ENCODE measurements around the gene SOX15.

DNA sequence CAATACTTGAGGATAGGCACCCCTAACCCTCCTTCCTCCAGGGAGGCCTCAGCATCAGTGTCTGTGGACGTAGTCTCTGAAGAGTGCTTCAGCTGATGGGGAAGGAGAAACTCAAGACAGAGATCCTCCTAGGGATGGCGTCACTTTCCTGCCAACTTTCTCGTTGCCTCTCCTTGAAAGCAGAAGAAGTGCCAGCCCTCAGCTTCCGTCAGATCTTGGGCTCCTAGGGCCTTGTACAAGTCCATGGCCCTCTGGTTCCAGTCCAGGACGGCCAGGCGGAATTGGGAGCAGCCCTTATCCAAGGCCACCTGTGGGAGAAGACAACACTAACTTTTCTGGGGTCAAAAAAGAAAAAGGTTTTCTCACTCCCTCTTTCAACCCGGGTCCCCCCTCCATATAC is 36.4 kb upstream of the SOX15 start:
- TF ChIP-seq, protein P1, sequence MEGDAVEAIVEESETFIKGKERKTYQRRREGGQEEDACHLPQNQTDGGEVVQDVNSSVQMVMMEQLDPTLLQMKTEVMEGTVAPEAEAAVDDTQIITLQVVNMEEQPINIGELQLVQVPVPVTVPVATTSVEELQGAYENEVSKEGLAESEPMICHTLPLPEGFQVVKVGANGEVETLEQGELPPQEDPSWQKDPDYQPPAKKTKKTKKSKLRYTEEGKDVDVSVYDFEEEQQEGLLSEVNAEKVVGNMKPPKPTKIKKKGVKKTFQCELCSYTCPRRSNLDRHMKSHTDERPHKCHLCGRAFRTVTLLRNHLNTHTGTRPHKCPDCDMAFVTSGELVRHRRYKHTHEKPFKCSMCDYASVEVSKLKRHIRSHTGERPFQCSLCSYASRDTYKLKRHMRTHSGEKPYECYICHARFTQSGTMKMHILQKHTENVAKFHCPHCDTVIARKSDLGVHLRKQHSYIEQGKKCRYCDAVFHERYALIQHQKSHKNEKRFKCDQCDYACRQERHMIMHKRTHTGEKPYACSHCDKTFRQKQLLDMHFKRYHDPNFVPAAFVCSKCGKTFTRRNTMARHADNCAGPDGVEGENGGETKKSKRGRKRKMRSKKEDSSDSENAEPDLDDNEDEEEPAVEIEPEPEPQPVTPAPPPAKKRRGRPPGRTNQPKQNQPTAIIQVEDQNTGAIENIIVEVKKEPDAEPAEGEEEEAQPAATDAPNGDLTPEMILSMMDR (conservative IDR thresholded peaks at IDR 0.05; ENCODE audit: low read length) = no peak
- no peak for TF ChIP-seq EZH2phosphoT487 (IDR thresholded peaks at IDR 0.05; ENCODE audit: borderline replicate concordance, low read depth, low read length)
